ENCODE measurements around the gene CAPN12.

The CAPN12 gene

DNA sequence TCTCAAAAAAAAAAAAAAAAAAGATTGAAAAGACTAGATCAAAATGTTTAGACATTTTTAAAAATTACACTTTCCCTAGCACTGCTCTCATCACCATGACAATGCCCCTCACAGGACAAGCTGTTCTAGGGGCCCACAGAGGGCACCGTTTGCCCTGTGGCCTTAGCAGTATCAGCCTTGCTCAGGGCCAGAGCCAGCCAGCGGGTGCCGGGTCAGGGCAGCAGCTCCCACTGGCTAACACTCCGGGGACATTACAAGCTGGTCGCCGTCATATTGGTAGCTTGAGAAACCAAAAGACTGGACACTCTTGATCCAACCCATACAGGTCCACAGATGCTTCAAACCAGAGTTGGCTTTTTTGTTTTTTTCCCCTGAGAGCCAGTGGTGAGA is 18.0 kb downstream of the CAPN12 start:
- DNase-seq (ENCODE audit: low read depth in 1 of 2, low spot score in 1 of 2), result no peak

DNA sequence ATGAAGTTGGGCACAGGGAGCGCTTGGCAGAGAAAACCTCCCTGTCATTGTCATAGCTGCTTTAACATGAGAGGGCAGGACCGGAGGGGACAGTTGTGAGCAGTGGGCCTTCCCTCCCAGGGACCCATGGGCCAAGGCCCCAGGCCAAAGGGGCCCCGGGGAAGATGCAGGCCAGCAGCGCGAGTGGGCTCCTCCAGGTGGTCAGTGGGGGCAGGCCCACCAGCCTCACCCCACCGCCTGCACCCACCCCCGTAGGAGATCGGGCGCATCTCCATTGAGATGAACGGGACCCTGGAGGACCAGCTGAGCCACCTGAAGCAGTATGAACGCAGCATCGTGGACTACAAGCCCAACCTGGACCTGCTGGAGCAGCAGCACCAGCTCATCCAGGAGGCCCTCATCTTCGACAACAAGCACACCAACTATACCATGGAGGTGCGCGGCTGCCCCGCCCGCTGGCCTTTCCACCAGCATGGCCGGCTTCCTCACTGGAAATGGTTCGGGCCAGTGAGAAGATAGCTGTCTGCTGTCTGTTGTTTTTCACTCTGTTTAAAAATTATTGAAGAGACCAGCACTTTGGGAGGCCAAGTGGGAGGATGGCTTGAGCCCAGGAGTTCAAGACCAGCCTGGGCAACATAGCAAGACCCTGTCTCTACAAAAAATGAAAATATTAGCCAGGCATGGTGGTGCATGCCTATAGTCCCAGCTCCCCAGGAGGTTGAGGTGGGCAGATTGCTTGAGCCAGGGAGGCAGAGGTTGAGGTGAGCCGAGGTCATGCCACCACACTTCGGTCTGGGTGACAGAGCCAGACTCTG is 18.6 kb downstream of the CAPN12 start:
- DNase-seq (ENCODE audit: low read depth in 1 of 2, low spot score in 1 of 2), result no peak

DNA sequence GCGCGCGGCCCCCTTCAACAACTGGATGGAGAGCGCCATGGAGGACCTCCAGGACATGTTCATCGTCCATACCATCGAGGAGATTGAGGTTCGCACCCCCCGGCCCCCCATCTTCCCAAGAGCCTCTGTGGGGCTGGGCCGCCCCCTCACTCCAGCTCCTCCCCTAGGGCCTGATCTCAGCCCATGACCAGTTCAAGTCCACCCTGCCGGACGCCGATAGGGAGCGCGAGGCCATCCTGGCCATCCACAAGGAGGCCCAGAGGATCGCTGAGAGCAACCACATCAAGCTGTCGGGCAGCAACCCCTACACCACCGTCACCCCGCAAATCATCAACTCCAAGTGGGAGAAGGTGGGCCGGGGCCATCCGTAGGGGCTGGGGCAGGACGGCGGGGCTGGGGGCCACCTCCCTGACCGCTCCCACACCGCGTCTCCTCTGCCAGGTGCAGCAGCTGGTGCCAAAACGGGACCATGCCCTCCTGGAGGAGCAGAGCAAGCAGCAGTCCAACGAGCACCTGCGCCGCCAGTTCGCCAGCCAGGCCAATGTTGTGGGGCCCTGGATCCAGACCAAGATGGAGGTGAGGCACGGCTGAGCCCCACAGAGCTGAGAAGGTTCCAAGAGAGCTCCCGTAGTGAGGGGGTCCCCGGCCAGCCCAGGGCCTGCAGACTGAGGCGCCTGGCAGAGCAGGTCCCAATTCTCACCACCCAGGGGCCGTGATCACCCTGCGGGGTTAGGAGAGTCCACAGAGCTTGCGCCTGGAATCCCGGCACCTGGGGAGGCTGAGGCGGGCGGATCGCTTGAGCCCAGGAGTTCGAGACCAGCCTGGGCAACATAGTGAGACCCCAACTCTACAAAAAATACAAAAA is 20.1 kb downstream of the CAPN12 start:
- DNase-seq (ENCODE audit: low read depth in 1 of 2, low spot score in 1 of 2), result no peak

DNA sequence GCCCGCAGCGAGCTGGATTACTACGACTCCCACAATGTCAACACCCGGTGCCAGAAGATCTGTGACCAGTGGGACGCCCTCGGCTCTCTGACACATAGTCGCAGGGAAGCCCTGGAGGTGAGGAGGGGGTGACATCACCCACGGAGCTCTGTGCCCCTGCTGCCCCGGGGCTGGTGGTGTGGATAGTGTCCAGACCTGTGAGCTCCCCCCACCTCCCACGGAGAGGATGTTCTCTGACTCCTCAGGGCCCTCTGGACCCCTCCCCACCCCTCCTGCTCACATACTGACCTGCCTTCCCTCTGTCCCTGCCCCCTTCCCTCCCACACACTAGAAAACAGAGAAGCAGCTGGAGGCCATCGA is 20.7 kb downstream of the CAPN12 start:
- DNase-seq (ENCODE audit: low read depth in 1 of 2, low spot score in 1 of 2), result no peak

GRCh38 chr19:38722947-38723605 is 21.2 kb downstream of the CAPN12 start:
- no peak for DNase-seq (ENCODE audit: low read depth in 1 of 2, low spot score in 1 of 2)

- DNase-seq (ENCODE audit: low read depth in 1 of 2, low spot score in 1 of 2), result no peak
Measured at GRCh38 chr19:38721979-38722773, 22.1 kb downstream of the CAPN12 start.

- no peak for DNase-seq (ENCODE audit: low read depth in 1 of 2, low spot score in 1 of 2)
Measured at GRCh38 chr19:38721496-38721895, 22.8 kb downstream of the CAPN12 start.

DNA sequence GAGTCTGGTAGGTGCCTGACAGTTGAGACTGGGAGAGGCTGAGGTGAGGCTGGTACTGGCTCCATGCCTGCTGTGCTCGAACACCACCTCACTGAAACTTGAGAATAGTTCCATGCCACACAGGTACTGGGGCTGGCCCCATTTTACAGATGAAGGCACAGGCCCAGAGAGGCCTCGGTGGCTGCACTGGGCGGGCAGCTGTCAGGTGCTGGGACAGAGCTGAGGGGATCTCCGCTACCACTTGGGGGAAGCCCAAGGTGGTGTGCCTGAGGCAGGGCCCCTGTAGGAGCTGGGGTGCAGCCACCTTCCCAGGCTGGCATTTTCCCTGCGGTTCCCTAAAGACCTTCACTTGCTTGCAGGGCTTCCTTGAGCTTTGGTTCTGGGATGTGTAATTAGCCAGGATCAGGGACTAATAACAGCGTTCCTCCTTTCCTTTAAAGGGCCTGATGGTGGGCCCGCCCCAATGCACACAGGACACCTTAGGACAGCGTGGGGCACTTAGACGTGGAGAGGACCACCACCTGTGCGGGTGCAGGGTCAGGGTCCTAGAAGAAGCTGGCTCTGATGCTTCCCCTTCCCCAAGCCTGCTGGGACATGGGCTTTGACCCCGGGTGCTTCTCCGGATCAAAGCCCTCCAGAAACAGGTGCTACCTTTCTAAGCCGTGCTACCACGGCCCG is 23.6 kb downstream of the CAPN12 start:
- DNase-seq (ENCODE audit: low read depth in 1 of 2, low spot score in 1 of 2), result no peak

- no peak for DNase-seq (ENCODE audit: low read depth in 1 of 2, low spot score in 1 of 2)
Measured at GRCh38 chr19:38719761-38720558, 24.3 kb downstream of the CAPN12 start.

DNA sequence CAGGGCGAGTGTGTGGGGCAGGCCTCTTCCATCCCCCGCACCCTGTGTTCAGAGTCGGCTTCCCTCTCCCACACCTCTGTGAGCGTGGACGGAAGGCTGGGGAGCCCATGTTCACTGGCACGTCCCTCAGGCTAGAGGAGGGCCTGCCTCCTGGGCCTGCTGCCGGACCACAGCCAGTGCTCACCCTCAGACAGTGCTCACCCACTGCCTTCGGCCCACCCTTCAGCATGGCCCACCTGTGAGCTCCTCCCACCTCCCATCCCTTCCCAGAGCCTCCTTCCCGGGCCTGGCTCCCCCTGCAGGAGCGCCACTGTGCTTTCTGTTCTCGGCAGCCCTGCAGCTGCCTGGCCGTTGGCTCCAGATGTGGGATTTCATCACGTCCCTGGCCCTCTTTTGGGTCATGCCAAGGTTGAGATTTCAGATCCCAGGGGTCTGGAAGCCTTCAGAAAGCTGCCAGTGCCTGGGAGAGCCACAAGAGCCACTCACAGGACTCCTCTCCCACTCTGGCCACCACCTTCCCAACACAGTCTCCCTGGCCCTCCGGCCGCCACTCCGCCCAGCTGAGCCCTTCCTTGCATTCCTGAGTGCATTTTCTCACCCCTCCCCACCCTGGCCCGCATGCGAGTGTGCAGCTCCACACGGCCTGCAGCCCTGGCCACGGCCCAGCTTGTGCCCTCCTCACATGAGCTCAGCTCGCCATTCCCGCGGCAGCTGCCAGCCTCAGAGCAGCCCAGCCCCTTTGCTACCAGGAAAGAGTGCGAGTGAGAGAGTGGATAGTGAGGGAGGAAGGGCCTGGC is 25.3 kb downstream of the CAPN12 start:
- no peak for DNase-seq (ENCODE audit: low read depth in 1 of 2, low spot score in 1 of 2)

DNA sequence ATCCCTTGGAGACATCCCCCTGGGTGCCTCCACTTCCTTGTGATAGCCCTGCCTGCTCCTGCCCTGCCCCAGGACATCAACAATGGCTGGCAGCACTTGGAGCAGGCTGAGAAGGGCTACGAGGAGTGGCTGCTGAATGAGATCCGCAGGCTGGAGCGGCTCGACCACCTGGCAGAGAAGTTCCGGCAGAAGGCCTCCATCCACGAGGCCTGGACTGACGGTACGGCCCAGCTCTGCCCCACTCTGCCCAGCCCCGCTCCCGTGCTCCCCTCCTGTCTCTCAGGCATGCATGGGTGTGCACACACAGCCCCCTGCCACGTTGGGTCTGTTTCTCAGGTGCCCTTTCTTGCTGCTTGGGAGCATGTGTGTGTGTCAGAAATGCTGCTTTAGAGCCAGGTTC is 26.4 kb downstream of the CAPN12 start:
- no peak for DNase-seq (ENCODE audit: low read depth in 1 of 2, low spot score in 1 of 2)

GRCh38 chr19:38717051-38717450 is 27.2 kb downstream of the CAPN12 start:
- DNase-seq (ENCODE audit: low read depth in 1 of 2, low spot score in 1 of 2), result no peak

DNA sequence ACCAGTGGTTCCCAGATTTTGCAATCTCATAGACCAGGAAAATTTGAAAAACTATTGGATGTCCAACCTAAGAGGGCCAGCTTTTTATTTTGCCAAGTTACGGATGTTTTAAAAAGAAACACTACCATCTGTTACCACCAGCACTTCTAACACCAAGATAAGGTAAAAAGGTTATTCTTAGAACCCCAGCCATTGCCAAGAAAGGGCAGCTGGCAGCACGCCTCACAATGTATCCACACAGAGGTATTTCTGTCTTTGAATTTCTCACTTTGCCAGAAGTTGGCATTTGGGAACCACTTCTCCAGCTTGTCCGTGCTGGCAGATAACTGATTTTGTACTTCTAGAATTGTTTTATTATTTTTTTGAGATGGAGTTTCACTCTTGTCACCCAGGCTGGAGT is 28.7 kb downstream of the CAPN12 start:
- DNase-seq (ENCODE audit: low read depth in 1 of 2, low spot score in 1 of 2), result no peak

DNA sequence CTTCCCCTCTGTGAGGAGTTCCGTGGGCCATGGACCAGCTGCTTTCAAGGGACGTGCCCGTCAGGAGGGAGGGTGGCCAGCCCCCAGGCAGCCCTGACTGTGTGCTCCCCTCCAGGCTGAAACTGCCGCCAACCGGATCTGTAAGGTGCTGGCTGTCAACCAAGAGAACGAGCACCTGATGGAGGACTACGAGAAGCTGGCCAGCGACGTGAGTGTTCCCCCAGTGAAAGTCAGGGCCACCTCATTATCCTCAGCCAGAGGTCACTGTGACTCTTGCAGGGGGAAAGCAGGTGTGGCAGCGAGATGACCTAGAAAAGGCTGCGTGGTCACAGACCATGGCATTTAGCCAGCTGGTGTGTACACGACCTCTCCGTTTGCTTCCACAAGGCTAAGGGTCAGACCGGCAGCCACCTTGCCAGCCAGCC is 29.9 kb downstream of the CAPN12 start:
- DNase-seq (ENCODE audit: low read depth in 1 of 2, low spot score in 1 of 2), result no peak

GRCh38 chr19:38713865-38714264 is 30.4 kb downstream of the CAPN12 start:
- DNase-seq (ENCODE audit: low read depth in 1 of 2, low spot score in 1 of 2), result no peak

DNA sequence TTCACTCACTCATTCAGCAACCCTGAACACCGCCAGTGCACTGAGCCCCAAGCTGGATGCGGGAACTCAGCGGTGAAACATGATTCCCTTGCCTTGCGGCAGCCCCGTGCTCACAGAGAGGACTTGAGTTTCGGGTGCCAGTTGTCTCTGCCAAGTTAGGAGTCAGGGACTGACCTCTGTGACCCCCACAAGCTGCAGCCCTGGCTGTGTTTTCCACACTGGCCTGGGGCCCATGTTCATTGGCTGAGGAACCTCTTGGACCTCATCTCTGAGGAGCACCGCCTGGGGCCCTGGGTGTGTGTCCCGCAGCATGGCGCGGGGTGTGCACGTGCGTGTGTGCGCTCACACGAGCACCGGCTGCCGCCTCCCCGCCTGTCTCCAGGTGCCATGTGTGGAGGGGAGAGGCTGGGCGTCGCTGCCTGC is 31.0 kb downstream of the CAPN12 start:
- no peak for DNase-seq (ENCODE audit: low read depth in 1 of 2, low spot score in 1 of 2)

- no peak for DNase-seq (ENCODE audit: low read depth in 1 of 2, low spot score in 1 of 2)
Measured at GRCh38 chr19:38712161-38712748, 32.0 kb downstream of the CAPN12 start.

GRCh38 chr19:38711726-38712153 is 32.5 kb downstream of the CAPN12 start:
- no peak for DNase-seq (ENCODE audit: low read depth in 1 of 2, low spot score in 1 of 2)

All from activated CD4-positive, alpha-beta T cell treated with anti-CD3 and anti-CD28 coated beads, Interleukin-2, amount 50 U/mL, for 24 hours (primary cell).